Measurements from ENCODE around the gene SAMD4A. TPM values are rescaled to one million over a fixed set of nuclear protein-coding genes. Genes with fewer than 3 reads are reported as not detected.

Gene SAMD4A
- total RNA-seq, 1 experiment from 2014 or later: 77.2 TPM

GRCh38 chr14:54840336-54840735 is 273.4 kb downstream of the SAMD4A start:
- H3K4me2 ChIP-seq (ENCODE audit: low read depth, low read length, poor library complexity, severe bottlenecking): no peak overlapping the region
- H3K9me3 ChIP-seq (ENCODE audit: low read length): no peaks in the 10 kb centered on the region
- H3K36me3 ChIP-seq (ENCODE audit: insufficient read depth, low read length): peaks cover 79% of the 10 kb centered on the region
- H3K79me2 ChIP-seq (ENCODE audit: low read length): peaks cover 14% of the 10 kb centered on the region; the same call in 1 of the 2 replicates
- peaks cover 33% of the 10 kb centered on the region for H3K4me1 ChIP-seq (ENCODE audit: low read length)
- H3K27me3 ChIP-seq (ENCODE audit: low read length): no peaks in the 10 kb centered on the region
- H3K9me2 ChIP-seq (replicated peaks; ENCODE audit: insufficient read depth, low read length): no peaks in the 10 kb centered on the region
- peak overlapping the region; percentile 36 for H3K27ac ChIP-seq (ENCODE audit: low read length)
- DNase-seq: no peak
- H2AFZ ChIP-seq (ENCODE audit: low read length): no peak overlapping the region
- no peak overlapping the region for H3K4me3 ChIP-seq (ENCODE audit: low read length)
- no peak overlapping the region for H3K9ac ChIP-seq (ENCODE audit: low read length)
- no peaks in the 10 kb centered on the region for H4K20me1 ChIP-seq (ENCODE audit: insufficient read depth, low read depth, low read length)

- Histone ChIP-seq H3K4me2 (ENCODE audit: low read depth, low read length, poor library complexity, severe bottlenecking) (no peak overlapping the region), H4K20me1 (ENCODE audit: insufficient read depth, low read depth, low read length) (no peaks in the 10 kb centered on the region), H3K4me3 (ENCODE audit: low read length) (no peak overlapping the region), H3K27ac (ENCODE audit: low read length) (peak overlapping the region; percentile 36), H3K9me3 (ENCODE audit: low read length) (no peaks in the 10 kb centered on the region), H3K9me2 (replicated peaks; ENCODE audit: insufficient read depth, low read length) (no peaks in the 10 kb centered on the region), H2AFZ (ENCODE audit: low read length) (no peak overlapping the region), H3K9ac (ENCODE audit: low read length) (no peak overlapping the region), H3K36me3 (ENCODE audit: insufficient read depth, low read length) (peaks cover 80% of the 10 kb centered on the region), H3K27me3 (ENCODE audit: low read length) (no peaks in the 10 kb centered on the region), H3K79me2 (ENCODE audit: low read length) (peaks cover 15% of the 10 kb centered on the region; the same call in 1 of the 2 replicates), H3K4me1 (ENCODE audit: low read length) (peaks cover 33% of the 10 kb centered on the region)
- DNase-seq: peak; percentile 49
These were observed 273.9 kb downstream of the SAMD4A start for GRCh38 chr14:54840798-54841197.

Other genes with a start within 250 kb of the SAMD4A start
- gene CDKN3, start 170.1 kb upstream of the SAMD4A start, total RNA-seq (2014; rRNA removed; shearing (Covaris generic); ENCODE audit: low replicate concordance): 57.8 and 96.1 TPM in 2 replicates
- gene CNIH1, start 125.8 kb upstream of the SAMD4A start, total RNA-seq (2014; rRNA removed; shearing (Covaris generic); ENCODE audit: low replicate concordance): 132 and 576 TPM in 2 replicates
- gene GMFB, start 78.1 kb upstream of the SAMD4A start, total RNA-seq (2014; rRNA removed; shearing (Covaris generic); ENCODE audit: low replicate concordance): 35.9 and 81.8 TPM in 2 replicates
- 8.8 and 25.9 TPM in 2 replicates for gene CGRRF1, start 57.2 kb upstream of the SAMD4A start, total RNA-seq (2014; rRNA removed; shearing (Covaris generic); ENCODE audit: low replicate concordance)

All from Karpas-422 (cell line).